ENCODE results near the gene MAST2.

The MAST2 gene

DNA sequence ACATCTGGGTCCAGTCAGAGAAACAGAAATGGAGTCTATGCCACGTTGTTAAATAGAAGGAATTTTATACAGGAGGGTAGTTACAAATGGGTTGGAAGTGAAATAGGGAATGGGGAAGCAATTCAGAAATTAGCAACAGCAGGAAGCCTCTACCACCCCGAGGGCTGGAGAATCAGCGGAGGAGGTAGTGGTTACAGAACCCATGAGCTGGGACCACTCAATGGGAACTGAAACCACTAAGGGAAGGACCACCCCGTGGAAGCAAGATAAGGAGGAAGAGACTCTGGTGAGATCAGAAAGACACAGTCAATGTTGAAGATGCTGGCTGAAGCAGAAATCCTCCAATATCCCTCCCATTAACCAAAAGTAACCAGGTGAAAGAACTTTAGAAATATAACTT, 15.5 kb upstream of the MAST2 start:
- Histone ChIP-seq H3K4me1 (ENCODE audit: insufficient read depth, low read length, poor library complexity, severe bottlenecking) (peaks cover 5% of the 10 kb centered on the region), H3F3A (ENCODE audit: low read depth) (no peaks in the 10 kb centered on the region), H2AFZ (ENCODE audit: low read length) (no peak overlapping the region), H3K79me2 (ENCODE audit: insufficient read depth, low read length) (no peaks in the 10 kb centered on the region), H3K4me3 (ENCODE audit: low read length, poor library complexity, severe bottlenecking) (no peak overlapping the region), H3K9me2 (replicated peaks; ENCODE audit: low read depth, low read length) (no peaks in the 10 kb centered on the region), H3K36me3 (ENCODE audit: insufficient read depth, low read length) (no peaks in the 10 kb centered on the region), H4K20me1 (ENCODE audit: insufficient read depth, low read length, poor library complexity, severe bottlenecking) (no peaks in the 10 kb centered on the region), H3K9ac (ENCODE audit: low read depth, low read length, poor library complexity, severe bottlenecking) (no peak overlapping the region), H3K27me3 (ENCODE audit: insufficient read depth, low read length, poor library complexity, severe bottlenecking) (peaks cover 17% of the 10 kb centered on the region), H3K9me3 (ENCODE audit: insufficient read depth, low read depth, low read length) (no peaks in the 10 kb centered on the region), H3K4me2 (ENCODE audit: low read depth, low read length, poor library complexity, severe bottlenecking) (no peak overlapping the region)
- TF ChIP-seq EZH2phosphoT487 (IDR thresholded peaks at IDR 0.05; ENCODE audit: borderline replicate concordance): no peak
- TF ChIP-seq, protein P1, sequence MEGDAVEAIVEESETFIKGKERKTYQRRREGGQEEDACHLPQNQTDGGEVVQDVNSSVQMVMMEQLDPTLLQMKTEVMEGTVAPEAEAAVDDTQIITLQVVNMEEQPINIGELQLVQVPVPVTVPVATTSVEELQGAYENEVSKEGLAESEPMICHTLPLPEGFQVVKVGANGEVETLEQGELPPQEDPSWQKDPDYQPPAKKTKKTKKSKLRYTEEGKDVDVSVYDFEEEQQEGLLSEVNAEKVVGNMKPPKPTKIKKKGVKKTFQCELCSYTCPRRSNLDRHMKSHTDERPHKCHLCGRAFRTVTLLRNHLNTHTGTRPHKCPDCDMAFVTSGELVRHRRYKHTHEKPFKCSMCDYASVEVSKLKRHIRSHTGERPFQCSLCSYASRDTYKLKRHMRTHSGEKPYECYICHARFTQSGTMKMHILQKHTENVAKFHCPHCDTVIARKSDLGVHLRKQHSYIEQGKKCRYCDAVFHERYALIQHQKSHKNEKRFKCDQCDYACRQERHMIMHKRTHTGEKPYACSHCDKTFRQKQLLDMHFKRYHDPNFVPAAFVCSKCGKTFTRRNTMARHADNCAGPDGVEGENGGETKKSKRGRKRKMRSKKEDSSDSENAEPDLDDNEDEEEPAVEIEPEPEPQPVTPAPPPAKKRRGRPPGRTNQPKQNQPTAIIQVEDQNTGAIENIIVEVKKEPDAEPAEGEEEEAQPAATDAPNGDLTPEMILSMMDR (conservative IDR thresholded peaks at IDR 0.05; ENCODE audit: low read length): no peak

DNA sequence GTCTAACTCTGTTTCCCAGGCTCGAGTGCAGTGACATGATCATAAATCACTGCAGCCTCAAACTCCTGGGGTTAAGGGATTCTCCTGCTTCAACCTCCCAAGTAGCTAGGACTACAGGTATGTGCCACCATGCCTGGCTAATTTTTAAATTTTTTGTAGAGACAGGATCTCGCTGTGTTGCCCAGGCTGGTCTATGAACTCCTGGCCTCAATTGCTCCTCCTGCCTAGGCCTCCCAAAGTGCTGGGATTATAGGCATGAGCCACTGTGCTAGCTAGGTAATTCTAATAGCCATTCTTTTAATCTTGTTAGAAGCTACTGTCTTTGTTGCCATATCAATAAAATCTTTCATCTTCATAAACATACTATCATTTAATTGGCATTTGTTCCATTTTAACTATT, 13.8 kb upstream of the MAST2 start:
- H3K79me2 ChIP-seq (ENCODE audit: insufficient read depth, low read length): no peaks in the 10 kb centered on the region
- no peak overlapping the region for H3K4me3 ChIP-seq (ENCODE audit: low read length, poor library complexity, severe bottlenecking)
- peaks cover 5% of the 10 kb centered on the region for H3K4me1 ChIP-seq (ENCODE audit: insufficient read depth, low read length, poor library complexity, severe bottlenecking)
- no peak overlapping the region for H2AFZ ChIP-seq (ENCODE audit: low read length)
- no peak overlapping the region for H3K9ac ChIP-seq (ENCODE audit: low read depth, low read length, poor library complexity, severe bottlenecking)
- H4K20me1 ChIP-seq (ENCODE audit: insufficient read depth, low read length, poor library complexity, severe bottlenecking): no peaks in the 10 kb centered on the region
- H3K27me3 ChIP-seq (ENCODE audit: insufficient read depth, low read length, poor library complexity, severe bottlenecking): peaks cover 11% of the 10 kb centered on the region
- H3F3A ChIP-seq (ENCODE audit: low read depth): no peaks in the 10 kb centered on the region
- no peak overlapping the region for H3K4me2 ChIP-seq (ENCODE audit: low read depth, low read length, poor library complexity, severe bottlenecking)
- H3K36me3 ChIP-seq (ENCODE audit: insufficient read depth, low read length): no peaks in the 10 kb centered on the region
- H3K9me2 ChIP-seq (replicated peaks; ENCODE audit: low read depth, low read length): no peaks in the 10 kb centered on the region
- TF ChIP-seq, protein P1 (conservative IDR thresholded peaks at IDR 0.05; ENCODE audit: low read length): no peak
- no peak for TF ChIP-seq EZH2phosphoT487 (IDR thresholded peaks at IDR 0.05; ENCODE audit: borderline replicate concordance)
- H3K9me3 ChIP-seq (ENCODE audit: insufficient read depth, low read depth, low read length): no peaks in the 10 kb centered on the region

DNA sequence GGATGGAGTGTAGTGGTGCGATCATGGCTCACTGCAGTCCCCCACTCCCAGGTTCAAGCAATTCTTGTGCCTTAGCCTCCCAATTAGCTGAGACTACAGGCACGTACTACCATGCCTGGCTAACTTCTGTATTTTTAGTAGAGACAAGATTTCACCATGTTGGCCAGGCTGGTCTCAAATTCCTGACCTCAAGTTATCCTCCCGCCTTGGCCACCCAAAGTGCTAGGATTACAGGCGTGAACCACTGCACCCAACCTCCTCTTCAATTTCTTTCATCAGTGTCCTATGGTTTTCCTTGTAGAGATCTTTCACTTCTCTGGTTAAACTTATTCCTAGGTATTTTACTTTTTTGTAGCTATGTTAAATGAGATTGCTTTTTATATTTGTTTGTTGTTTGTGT, 10.7 kb upstream of the MAST2 start:
- Histone ChIP-seq H3K9ac (ENCODE audit: low read depth, low read length, poor library complexity, severe bottlenecking) (no peak overlapping the region), H3K27me3 (ENCODE audit: insufficient read depth, low read length, poor library complexity, severe bottlenecking) (no peaks in the 10 kb centered on the region), H3K4me2 (ENCODE audit: low read depth, low read length, poor library complexity, severe bottlenecking) (no peak overlapping the region), H2AFZ (ENCODE audit: low read length) (no peak overlapping the region), H4K20me1 (ENCODE audit: insufficient read depth, low read length, poor library complexity, severe bottlenecking) (no peaks in the 10 kb centered on the region), H3K9me2 (replicated peaks; ENCODE audit: low read depth, low read length) (no peaks in the 10 kb centered on the region), H3F3A (ENCODE audit: low read depth) (no peaks in the 10 kb centered on the region), H3K36me3 (ENCODE audit: insufficient read depth, low read length) (no peaks in the 10 kb centered on the region), H3K4me3 (ENCODE audit: low read length, poor library complexity, severe bottlenecking) (no peak overlapping the region), H3K79me2 (ENCODE audit: insufficient read depth, low read length) (no peaks in the 10 kb centered on the region), H3K9me3 (ENCODE audit: insufficient read depth, low read depth, low read length) (no peaks in the 10 kb centered on the region), H3K4me1 (ENCODE audit: insufficient read depth, low read length, poor library complexity, severe bottlenecking) (no peaks in the 10 kb centered on the region)
- no peak for TF ChIP-seq EZH2phosphoT487 (IDR thresholded peaks at IDR 0.05; ENCODE audit: borderline replicate concordance)
- TF ChIP-seq, protein P1 (conservative IDR thresholded peaks at IDR 0.05; ENCODE audit: low read length): no peak

Measured in Loucy (cell line).